ENCODE results near the gene VOPP1. TPM values are rescaled to one million over a fixed set of nuclear protein-coding genes. Genes with fewer than 3 reads are reported as not detected.

The VOPP1 gene
- total and polyA plus RNA-seq, 2 of the 13 experiments (the other 11 are each of a cell fraction or from before 2014, with no cell fraction given), result 21.8 to 55.3 TPM

DNA sequence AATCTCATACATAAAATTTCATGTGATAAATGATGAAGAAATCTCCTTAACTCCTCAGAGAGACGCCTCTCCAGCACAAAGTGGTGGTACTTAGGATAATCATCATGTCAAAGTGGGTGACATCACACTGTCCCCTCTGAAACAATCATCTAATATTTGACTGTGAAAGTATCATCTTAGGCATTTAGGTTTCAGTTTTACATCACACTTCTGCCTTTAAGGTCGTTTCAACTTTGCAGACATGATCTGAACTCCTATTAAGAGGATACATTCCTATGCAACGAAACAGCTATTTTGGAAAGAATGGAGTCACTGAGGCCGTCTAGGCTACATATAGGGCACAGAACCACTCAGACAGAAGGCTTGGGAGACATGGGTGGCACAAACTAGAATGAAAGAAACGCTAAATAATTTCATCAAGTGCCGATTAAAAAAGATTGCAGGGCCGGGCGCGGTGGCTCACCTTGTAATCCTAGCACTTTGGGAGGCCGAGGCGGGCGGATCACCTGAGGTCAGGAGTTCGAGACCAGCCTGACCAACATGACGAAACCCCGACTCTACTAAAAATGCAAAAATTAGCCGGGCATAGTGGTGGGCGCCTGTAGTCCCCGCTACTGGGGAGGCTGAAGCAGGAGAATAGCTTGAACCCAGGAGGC is 2.0 kb downstream of the VOPP1 start:
- ChIA-PET CTCF (ENCODE audit: low intra/inter-chr PET ratio, low total read pairs) (no interaction called here), POLR2A (no interaction called here)
- DNase-seq (ENCODE audit: low spot score) (no peak), FAIRE-seq (no peak), ATAC-seq (no peak)
- Histone ChIP-seq H3K79me2 (ENCODE audit: insufficient read depth, low read length) (peaks cover 58% of the 10 kb centered on the region), H3K9me3 (ENCODE audit: low read length) (no peaks in the 10 kb centered on the region), H3K4me3 (replicated peaks in 1 of 3; ENCODE audit: insufficient read depth in 1 of 3, low read depth in 2 of 3, low read length in 3 of 3) (0 out of 6 replicates have a peak overlapping the region, but pooled peaks of 1 of the 3 experiments have one; percentile 84), H3K27me3 (ENCODE audit: control insufficient read depth in 1 of 2, insufficient read depth in 2 of 2, low read length in 2 of 2) (no peaks in the 10 kb centered on the region; a peak in 1 of 5 replicates), H4K20me1 (ENCODE audit: insufficient read depth, low read length) (peaks cover 3% of the 10 kb centered on the region; the same call in 1 of the 2 replicates), H3K4me1 (ENCODE audit: insufficient read depth, low read length) (peaks cover 64% of the 10 kb centered on the region), H3K27ac (ENCODE audit: extremely low read length, insufficient read depth, low read length) (no peak overlapping the region), H3K9ac (ENCODE audit: insufficient read depth, low read depth, low read length) (no peak overlapping the region), H3K4me2 (ENCODE audit: low read depth, low read length) (peak overlapping the region; percentile 29; the same call in 1 of the 2 replicates), H3K36me3 (replicated peaks in 1 of 2; ENCODE audit: control insufficient read depth in 1 of 2, insufficient read depth in 2 of 2, low read length in 2 of 2) (no peaks in the 10 kb centered on the region), H2AFZ (ENCODE audit: low read length) (no peak overlapping the region)
- intact Hi-C loops (cut with micrococcal nuclease; ENCODE audit: unreplicated experiment), result loop anchor here (2.0 to 10.0 kb wide), 2 partner anchors 146 to 206 kb away; partner anchors contain the start of gene LANCL2
- in situ Hi-C loops (cut with HindIII; ENCODE audit: extremely low pct_ligation_motif_present, low pct_unique_long_range_greater_than_20kb), result no loop called here
- BruUV-seq (replicated peaks), result no TSS peak
- whole genome bisulfite sequencing (ENCODE audit: low lambda C conversion rate), result 93% methylated on average over 18 of the region's 18 CpGs
- no peak for TF ChIP-seq ZNF780A (CRISPR knock-in tag; IDR thresholded peaks at IDR 0.05)
- TF ChIP-seq, protein P1, sequence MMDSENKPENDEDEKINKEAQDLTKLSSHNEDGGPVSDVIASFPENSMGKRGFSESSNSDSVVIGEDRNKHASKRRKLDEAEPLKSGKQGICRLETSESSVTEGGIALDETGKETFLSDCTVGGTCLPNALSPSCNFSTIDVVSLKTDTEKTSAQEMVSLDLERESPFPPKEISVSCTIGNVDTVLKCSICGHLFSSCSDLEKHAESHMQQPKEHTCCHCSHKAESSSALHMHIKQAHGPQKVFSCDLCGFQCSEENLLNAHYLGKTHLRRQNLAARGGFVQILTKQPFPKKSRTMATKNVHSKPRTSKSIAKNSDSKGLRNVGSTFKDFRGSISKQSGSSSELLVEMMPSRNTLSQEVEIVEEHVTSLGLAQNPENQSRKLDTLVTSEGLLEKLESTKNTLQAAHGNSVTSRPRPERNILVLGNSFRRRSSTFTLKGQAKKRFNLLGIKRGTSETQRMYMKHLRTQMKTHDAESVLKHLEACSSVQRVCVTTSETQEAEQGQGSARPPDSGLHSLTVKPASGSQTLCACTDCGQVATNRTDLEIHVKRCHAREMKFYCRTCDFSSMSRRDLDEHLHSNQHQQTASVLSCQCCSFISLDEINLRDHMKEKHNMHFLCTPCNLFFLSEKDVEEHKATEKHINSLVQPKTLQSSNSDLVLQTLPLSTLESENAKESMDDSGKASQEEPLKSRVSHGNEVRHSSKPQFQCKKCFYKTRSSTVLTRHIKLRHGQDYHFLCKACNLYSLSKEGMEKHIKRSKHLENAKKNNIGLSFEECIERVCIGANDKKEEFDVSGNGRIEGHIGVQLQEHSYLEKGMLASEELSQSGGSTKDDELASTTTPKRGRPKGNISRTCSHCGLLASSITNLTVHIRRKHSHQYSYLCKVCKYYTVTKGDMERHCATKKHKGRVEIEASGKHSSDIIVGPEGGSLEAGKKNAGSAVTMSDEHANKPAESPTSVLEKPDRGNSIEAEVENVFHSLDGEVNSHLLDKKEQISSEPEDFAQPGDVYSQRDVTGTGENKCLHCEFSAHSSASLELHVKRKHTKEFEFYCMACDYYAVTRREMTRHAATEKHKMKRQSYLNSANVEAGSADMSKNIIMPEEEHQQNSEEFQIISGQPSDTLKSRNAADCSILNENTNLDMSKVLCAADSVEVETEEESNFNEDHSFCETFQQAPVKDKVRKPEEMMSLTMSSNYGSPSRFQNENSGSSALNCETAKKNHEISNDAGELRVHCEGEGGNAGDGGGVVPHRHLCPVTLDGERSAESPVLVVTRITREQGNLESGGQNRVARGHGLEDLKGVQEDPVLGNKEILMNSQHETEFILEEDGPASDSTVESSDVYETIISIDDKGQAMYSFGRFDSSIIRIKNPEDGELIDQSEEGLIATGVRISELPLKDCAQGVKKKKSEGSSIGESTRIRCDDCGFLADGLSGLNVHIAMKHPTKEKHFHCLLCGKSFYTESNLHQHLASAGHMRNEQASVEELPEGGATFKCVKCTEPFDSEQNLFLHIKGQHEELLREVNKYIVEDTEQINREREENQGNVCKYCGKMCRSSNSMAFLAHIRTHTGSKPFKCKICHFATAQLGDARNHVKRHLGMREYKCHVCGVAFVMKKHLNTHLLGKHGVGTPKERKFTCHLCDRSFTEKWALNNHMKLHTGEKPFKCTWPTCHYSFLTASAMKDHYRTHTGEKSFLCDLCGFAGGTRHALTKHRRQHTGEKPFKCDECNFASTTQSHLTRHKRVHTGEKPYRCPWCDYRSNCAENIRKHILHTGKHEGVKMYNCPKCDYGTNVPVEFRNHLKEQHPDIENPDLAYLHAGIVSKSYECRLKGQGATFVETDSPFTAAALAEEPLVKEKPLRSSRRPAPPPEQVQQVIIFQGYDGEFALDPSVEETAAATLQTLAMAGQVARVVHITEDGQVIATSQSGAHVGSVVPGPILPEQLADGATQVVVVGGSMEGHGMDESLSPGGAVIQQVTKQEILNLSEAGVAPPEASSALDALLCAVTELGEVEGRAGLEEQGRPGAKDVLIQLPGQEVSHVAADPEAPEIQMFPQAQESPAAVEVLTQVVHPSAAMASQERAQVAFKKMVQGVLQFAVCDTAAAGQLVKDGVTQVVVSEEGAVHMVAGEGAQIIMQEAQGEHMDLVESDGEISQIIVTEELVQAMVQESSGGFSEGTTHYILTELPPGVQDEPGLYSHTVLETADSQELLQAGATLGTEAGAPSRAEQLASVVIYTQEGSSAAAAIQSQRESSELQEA (CRISPR knock-in tag; IDR thresholded peaks at IDR 0.05; ENCODE audit: not compliant biosample characterization), result no peak
- TF ChIP-seq, protein P2, sequence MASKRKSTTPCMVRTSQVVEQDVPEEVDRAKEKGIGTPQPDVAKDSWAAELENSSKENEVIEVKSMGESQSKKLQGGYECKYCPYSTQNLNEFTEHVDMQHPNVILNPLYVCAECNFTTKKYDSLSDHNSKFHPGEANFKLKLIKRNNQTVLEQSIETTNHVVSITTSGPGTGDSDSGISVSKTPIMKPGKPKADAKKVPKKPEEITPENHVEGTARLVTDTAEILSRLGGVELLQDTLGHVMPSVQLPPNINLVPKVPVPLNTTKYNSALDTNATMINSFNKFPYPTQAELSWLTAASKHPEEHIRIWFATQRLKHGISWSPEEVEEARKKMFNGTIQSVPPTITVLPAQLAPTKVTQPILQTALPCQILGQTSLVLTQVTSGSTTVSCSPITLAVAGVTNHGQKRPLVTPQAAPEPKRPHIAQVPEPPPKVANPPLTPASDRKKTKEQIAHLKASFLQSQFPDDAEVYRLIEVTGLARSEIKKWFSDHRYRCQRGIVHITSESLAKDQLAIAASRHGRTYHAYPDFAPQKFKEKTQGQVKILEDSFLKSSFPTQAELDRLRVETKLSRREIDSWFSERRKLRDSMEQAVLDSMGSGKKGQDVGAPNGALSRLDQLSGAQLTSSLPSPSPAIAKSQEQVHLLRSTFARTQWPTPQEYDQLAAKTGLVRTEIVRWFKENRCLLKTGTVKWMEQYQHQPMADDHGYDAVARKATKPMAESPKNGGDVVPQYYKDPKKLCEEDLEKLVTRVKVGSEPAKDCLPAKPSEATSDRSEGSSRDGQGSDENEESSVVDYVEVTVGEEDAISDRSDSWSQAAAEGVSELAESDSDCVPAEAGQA (IDR thresholded peaks at IDR 0.05; ENCODE audit: low read depth), result no peak
- TF ChIP-seq, protein P2 (CRISPR knock-in tag; IDR thresholded peaks at IDR 0.05; ENCODE audit: borderline replicate concordance), result no peak
- TF ChIP-seq, protein P3, sequence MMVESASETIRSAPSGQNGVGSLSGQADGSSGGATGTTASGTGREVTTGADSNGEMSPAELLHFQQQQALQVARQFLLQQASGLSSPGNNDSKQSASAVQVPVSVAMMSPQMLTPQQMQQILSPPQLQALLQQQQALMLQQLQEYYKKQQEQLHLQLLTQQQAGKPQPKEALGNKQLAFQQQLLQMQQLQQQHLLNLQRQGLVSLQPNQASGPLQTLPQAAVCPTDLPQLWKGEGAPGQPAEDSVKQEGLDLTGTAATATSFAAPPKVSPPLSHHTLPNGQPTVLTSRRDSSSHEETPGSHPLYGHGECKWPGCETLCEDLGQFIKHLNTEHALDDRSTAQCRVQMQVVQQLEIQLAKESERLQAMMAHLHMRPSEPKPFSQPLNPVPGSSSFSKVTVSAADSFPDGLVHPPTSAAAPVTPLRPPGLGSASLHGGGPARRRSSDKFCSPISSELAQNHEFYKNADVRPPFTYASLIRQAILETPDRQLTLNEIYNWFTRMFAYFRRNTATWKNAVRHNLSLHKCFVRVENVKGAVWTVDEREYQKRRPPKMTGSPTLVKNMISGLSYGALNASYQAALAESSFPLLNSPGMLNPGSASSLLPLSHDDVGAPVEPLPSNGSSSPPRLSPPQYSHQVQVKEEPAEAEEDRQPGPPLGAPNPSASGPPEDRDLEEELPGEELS (CRISPR knock-in tag; IDR thresholded peaks at IDR 0.05), result no peak

Data from HepG2 (cell line).